SHP77 (cell line): Measurements from ENCODE around the gene FKBP15.
"Not testable (repeated sequence)": the region's sequence is repeated elsewhere in the genome, so short reads cannot be mapped to it uniquely, and the experiment has no call there.

Experiments
- DNase-seq, 2 experiments: peaks; one replicate each; lab custom pipeline; 2025; lab: John Stamatoyannopoulos, UW

FKBP15 gene

GRCh38 chr9:113143432-113144227, 77.4 kb downstream of the FKBP15 start:
- no peak for DNase-seq

- DNase-seq, result not testable (repeated sequence)
These were observed 80.2 kb downstream of the FKBP15 start for GRCh38 chr9:113140896-113141295.

- DNase-seq, result no peak
These were observed 81.1 kb downstream of the FKBP15 start for GRCh38 chr9:113139953-113140352.

GRCh38 chr9:113139225-113139829, 81.8 kb downstream of the FKBP15 start:
- no peak for DNase-seq

- no peak for DNase-seq
These were observed 82.3 kb downstream of the FKBP15 start for GRCh38 chr9:113138760-113139159.

GRCh38 chr9:113137196-113138168, 83.6 kb downstream of the FKBP15 start:
- no peak for DNase-seq

GRCh38 chr9:113131689-113132151, 89.4 kb downstream of the FKBP15 start:
- no peak for DNase-seq

- DNase-seq, result no peak
These were observed 91.2 kb downstream of the FKBP15 start for GRCh38 chr9:113129884-113130283.

GRCh38 chr9:113129466-113129865, 91.6 kb downstream of the FKBP15 start:
- no peak for DNase-seq

- DNase-seq, result no peak
These were observed 95.6 kb downstream of the FKBP15 start for GRCh38 chr9:113125386-113126035.

- not testable (repeated sequence) for DNase-seq
These were observed 102.2 kb downstream of the FKBP15 start for GRCh38 chr9:113118829-113119228.
